Measurements from ENCODE around the gene NLRP7.

DNA sequence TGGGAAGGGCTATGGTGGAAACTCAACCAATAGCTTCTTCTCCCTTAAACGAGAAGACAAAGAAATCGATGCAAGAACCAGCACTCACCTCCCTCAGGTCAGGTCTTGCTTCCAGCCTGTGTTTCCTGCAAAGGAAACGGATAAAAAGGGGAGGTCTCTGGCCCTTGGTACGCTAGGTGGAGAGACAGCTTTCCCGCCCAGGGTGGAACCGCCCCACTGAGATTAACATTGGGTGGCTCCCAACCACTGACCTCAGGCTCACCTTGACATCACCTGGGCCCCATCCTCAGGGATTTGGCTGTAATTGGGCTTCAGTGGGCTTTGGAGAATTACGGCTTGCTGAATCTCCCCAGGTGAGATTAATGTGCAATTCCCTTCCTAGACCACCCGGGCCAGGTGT lies at the start of gene NLRP7:
- TF ChIP-seq, protein P1, sequence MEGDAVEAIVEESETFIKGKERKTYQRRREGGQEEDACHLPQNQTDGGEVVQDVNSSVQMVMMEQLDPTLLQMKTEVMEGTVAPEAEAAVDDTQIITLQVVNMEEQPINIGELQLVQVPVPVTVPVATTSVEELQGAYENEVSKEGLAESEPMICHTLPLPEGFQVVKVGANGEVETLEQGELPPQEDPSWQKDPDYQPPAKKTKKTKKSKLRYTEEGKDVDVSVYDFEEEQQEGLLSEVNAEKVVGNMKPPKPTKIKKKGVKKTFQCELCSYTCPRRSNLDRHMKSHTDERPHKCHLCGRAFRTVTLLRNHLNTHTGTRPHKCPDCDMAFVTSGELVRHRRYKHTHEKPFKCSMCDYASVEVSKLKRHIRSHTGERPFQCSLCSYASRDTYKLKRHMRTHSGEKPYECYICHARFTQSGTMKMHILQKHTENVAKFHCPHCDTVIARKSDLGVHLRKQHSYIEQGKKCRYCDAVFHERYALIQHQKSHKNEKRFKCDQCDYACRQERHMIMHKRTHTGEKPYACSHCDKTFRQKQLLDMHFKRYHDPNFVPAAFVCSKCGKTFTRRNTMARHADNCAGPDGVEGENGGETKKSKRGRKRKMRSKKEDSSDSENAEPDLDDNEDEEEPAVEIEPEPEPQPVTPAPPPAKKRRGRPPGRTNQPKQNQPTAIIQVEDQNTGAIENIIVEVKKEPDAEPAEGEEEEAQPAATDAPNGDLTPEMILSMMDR (IDR thresholded peaks at IDR 0.05): no peak
- TF ChIP-seq POLR2A (IDR thresholded peaks at IDR 0.05): no peak

Data from testis (tissue), 2 donors.